ENCODE measurements around the gene RAB29.

DNA sequence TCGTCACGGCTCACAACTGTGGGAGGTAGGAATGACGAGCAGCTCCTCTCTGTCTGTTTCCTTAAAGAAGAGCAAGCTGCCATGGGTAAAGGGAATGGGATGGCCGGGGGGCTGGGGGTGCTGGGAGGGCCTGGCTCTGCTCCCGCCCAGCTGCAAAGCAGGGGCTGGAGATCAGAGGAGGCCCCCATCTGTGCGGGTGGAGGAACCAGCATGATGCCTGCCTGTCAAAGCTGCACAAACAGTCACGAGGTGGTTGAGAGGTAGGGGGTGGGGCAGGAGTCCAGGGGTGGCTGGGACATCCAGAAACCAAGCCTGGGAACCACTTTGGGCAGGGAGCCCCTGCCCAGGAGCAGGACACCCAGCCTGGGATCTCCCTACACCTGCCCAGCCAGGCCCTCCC lies 25.1 kb upstream of the RAB29 start:
- TF ChIP-seq JUN (IDR thresholded peaks at IDR 0.05; ENCODE audit: borderline replicate concordance, insufficient read depth, insufficient read length, low read depth) (no peak), EZH2 (IDR thresholded peaks at IDR 0.05; ENCODE audit: borderline replicate concordance, low read depth, low read length, severe bottlenecking) (no peak), FOS (IDR thresholded peaks at IDR 0.05; ENCODE audit: borderline replicate concordance, insufficient read depth, low read length) (no peak), POLR2AphosphoS5 (IDR thresholded peaks at IDR 0.05; ENCODE audit: insufficient read depth, low read depth, low read length) (no peak), POLR2A (IDR thresholded peaks at IDR 0.05; ENCODE audit: low read depth, low read length) (no peak), MYC (IDR thresholded peaks at IDR 0.05; ENCODE audit: low read depth, low read length) (no peak), GATA2 (IDR thresholded peaks at IDR 0.05; ENCODE audit: insufficient read depth, insufficient read length, low read depth, low read length) (no peak)
- TF ChIP-seq, protein P1, sequence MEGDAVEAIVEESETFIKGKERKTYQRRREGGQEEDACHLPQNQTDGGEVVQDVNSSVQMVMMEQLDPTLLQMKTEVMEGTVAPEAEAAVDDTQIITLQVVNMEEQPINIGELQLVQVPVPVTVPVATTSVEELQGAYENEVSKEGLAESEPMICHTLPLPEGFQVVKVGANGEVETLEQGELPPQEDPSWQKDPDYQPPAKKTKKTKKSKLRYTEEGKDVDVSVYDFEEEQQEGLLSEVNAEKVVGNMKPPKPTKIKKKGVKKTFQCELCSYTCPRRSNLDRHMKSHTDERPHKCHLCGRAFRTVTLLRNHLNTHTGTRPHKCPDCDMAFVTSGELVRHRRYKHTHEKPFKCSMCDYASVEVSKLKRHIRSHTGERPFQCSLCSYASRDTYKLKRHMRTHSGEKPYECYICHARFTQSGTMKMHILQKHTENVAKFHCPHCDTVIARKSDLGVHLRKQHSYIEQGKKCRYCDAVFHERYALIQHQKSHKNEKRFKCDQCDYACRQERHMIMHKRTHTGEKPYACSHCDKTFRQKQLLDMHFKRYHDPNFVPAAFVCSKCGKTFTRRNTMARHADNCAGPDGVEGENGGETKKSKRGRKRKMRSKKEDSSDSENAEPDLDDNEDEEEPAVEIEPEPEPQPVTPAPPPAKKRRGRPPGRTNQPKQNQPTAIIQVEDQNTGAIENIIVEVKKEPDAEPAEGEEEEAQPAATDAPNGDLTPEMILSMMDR (IDR thresholded peaks at IDR 0.05; ENCODE audit: extremely low read depth in 1 of 2, insufficient read depth in 1 of 2, low read depth in 1 of 2, low read length in 2 of 2): no peak
- TF ChIP-seq, protein P2, sequence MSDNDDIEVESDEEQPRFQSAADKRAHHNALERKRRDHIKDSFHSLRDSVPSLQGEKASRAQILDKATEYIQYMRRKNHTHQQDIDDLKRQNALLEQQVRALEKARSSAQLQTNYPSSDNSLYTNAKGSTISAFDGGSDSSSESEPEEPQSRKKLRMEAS (IDR thresholded peaks at IDR 0.05; ENCODE audit: insufficient read depth, insufficient read length): no peak

All from endothelial cell of umbilical vein (primary cell).